Sigmoid colon (tissue), 4 donors: Measurements from ENCODE around the gene FBXO27.

Experiments used
- POLR2AphosphoS5 ChIP-seq, 4 donors: sonication (generic); formaldehyde crosslinking; IDR thresholded peaks; one replicate each; pipeline ENCODE4 v1.6.1; 2017; ENCODE audit warnings: antibody characterized with exemption in 4 of 4
- TF ChIP-seq, protein P1 (sequence below), 4 experiments: fragments of 450-650 bp in 3 of 4; fragments of 200-600 bp in 1 of 4; IDR thresholded peaks; one replicate each; pipeline ENCODE4 v1.5.1; 2016 to 2019; ENCODE audit warnings: antibody characterized with exemption in 4 of 4, mild to moderate bottlenecking in 3 of 4, moderate library complexity in 2 of 4

DNA sequence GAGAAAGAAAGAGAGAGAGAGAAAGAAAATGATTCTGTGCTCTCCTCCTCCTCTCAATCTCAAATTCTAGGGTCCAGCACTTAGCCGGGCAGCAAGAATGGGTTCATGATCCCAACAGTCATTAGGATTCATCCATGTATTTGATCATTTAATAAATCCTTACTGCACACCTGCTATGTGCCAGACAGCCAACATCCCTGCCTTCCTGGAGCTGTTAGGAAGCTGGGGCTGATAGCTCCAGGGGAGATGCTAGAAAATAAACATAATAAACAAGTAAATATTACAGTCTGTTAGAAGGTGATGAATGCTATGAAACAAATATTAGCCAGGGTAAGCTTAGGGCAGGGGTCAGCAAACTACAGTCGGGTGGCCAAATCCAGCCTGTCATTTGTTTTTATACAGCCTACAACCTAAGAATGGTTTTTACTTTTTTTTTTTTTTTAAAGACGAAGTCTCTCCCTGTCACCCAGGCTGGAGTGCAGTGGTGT, 41.9 kb upstream of the FBXO27 start:
- TF ChIP-seq, protein P1, sequence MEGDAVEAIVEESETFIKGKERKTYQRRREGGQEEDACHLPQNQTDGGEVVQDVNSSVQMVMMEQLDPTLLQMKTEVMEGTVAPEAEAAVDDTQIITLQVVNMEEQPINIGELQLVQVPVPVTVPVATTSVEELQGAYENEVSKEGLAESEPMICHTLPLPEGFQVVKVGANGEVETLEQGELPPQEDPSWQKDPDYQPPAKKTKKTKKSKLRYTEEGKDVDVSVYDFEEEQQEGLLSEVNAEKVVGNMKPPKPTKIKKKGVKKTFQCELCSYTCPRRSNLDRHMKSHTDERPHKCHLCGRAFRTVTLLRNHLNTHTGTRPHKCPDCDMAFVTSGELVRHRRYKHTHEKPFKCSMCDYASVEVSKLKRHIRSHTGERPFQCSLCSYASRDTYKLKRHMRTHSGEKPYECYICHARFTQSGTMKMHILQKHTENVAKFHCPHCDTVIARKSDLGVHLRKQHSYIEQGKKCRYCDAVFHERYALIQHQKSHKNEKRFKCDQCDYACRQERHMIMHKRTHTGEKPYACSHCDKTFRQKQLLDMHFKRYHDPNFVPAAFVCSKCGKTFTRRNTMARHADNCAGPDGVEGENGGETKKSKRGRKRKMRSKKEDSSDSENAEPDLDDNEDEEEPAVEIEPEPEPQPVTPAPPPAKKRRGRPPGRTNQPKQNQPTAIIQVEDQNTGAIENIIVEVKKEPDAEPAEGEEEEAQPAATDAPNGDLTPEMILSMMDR (IDR thresholded peaks at IDR 0.05), result no peak
- no peak for TF ChIP-seq POLR2AphosphoS5 (IDR thresholded peaks at IDR 0.05)
